GM19372 (cell line): ENCODE results near the gene NKD1.

Experiments used
- ATAC-seq: cut with Tn5 transposase; IDR thresholded peaks from one replicate; pipeline ENCODE4 v1.9.1; 2021; ENCODE audit warnings: mild to moderate bottlenecking, low read depth, moderate library complexity; ENCODE audit not compliant: unreplicated experiment

Gene NKD1

GRCh38 chr16:50596762-50597450 lies 48.7 kb downstream of the NKD1 start:
- no peak for ATAC-seq

- ATAC-seq = no peak
Measured at GRCh38 chr16:50597563-50598255, 49.5 kb downstream of the NKD1 start.

GRCh38 chr16:50598256-50598894 lies 50.2 kb downstream of the NKD1 start:
- ATAC-seq = no peak

GRCh38 chr16:50598936-50599361 lies 50.8 kb downstream of the NKD1 start:
- no peak for ATAC-seq

GRCh38 chr16:50599494-50599893 lies 51.3 kb downstream of the NKD1 start:
- no peak for ATAC-seq

- ATAC-seq = no peak
Measured at GRCh38 chr16:50600582-50601283, 52.5 kb downstream of the NKD1 start.

GRCh38 chr16:50601341-50601740 lies 53.1 kb downstream of the NKD1 start:
- no peak for ATAC-seq

- no peak for ATAC-seq
Measured at GRCh38 chr16:50602126-50602525, 53.9 kb downstream of the NKD1 start.

GRCh38 chr16:50602531-50603205 lies 54.5 kb downstream of the NKD1 start:
- ATAC-seq = no peak

GRCh38 chr16:50603206-50604064 lies 55.2 kb downstream of the NKD1 start:
- no peak for ATAC-seq

- no peak for ATAC-seq
Measured at GRCh38 chr16:50604065-50604418, 55.8 kb downstream of the NKD1 start.

- no peak for ATAC-seq
Measured at GRCh38 chr16:50604610-50605009, 56.4 kb downstream of the NKD1 start.

- ATAC-seq = no peak
Measured at GRCh38 chr16:50605733-50606430, 57.7 kb downstream of the NKD1 start.

- no peak for ATAC-seq
Measured at GRCh38 chr16:50606431-50607050, 58.3 kb downstream of the NKD1 start.

GRCh38 chr16:50607051-50607431 lies 58.8 kb downstream of the NKD1 start:
- no peak for ATAC-seq

GRCh38 chr16:50607447-50607846 lies 59.3 kb downstream of the NKD1 start:
- no peak for ATAC-seq

- no peak for ATAC-seq
Measured at GRCh38 chr16:50607970-50608557, 59.9 kb downstream of the NKD1 start.

GRCh38 chr16:50609049-50609448 lies 60.9 kb downstream of the NKD1 start:
- ATAC-seq = no peak
